ENCODE results near the gene UBAC2. TPM values are rescaled to one million over a fixed set of nuclear protein-coding genes. Genes with fewer than 3 reads are reported as not detected.

UBAC2 gene
- total and polyA plus RNA-seq, 2 donors (not counting 1 experiment from before 2014, with no cell fraction given) = 32.4 to 87.4 TPM

DNA sequence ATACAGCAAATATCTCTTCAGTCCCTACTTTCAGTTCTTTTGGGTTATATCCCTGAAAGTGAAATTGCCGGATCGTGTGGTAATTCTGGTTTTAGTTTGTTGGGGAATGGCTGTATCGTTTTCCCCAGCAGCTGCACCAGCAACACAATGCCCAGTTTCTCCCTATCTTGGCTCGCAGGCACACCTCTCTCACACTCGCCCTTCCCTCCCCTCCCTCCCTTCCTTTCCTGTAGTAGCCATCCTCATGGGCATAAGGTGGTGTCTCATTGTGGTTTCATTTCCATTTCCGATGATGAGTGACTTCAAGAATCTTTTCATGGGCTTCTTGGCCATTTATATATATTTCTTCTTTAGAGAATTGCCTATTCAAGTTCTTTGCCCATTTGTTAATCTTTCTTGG lies 66.2 kb downstream of the UBAC2 start:
- Histone ChIP-seq H3K27ac (ENCODE audit: insufficient read depth, low read length) (no peak overlapping the region), H3K4me1 (ENCODE audit: control insufficient read depth, extremely low read depth, insufficient read depth, low read length) (no peaks in the 10 kb centered on the region), H3K4me3 (replicated peaks in 1 of 4; ENCODE audit: control extremely low read depth in 1 of 4, insufficient read depth in 1 of 4, low read depth in 3 of 4, low read length in 4 of 4) (no peak overlapping the region), H4K20me1 (ENCODE audit: control insufficient read depth, extremely low read depth, insufficient read depth, low read length) (no peaks in the 10 kb centered on the region), H3K79me2 (ENCODE audit: control insufficient read depth, insufficient read depth, low read length) (no peaks in the 10 kb centered on the region), H3K27me3 (ENCODE audit: control insufficient read depth, insufficient read depth, low read length) (no peaks in the 10 kb centered on the region), H3K9me3 (ENCODE audit: control insufficient read depth, insufficient read depth, low read depth, low read length) (no peaks in the 10 kb centered on the region), H3K9ac (ENCODE audit: insufficient read depth, low read length) (no peak overlapping the region), H3K36me3 (ENCODE audit: control insufficient read depth, insufficient read depth, low read length) (no peaks in the 10 kb centered on the region), H2AFZ (ENCODE audit: low read length) (no peak overlapping the region), H3K4me2 (ENCODE audit: extremely low read depth, insufficient read depth, low read length) (no peak overlapping the region)
- no peak for DNase-seq (ENCODE audit: low read depth in 2 of 2)
- TF ChIP-seq, protein P1, sequence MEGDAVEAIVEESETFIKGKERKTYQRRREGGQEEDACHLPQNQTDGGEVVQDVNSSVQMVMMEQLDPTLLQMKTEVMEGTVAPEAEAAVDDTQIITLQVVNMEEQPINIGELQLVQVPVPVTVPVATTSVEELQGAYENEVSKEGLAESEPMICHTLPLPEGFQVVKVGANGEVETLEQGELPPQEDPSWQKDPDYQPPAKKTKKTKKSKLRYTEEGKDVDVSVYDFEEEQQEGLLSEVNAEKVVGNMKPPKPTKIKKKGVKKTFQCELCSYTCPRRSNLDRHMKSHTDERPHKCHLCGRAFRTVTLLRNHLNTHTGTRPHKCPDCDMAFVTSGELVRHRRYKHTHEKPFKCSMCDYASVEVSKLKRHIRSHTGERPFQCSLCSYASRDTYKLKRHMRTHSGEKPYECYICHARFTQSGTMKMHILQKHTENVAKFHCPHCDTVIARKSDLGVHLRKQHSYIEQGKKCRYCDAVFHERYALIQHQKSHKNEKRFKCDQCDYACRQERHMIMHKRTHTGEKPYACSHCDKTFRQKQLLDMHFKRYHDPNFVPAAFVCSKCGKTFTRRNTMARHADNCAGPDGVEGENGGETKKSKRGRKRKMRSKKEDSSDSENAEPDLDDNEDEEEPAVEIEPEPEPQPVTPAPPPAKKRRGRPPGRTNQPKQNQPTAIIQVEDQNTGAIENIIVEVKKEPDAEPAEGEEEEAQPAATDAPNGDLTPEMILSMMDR (conservative IDR thresholded peaks at IDR 0.05 in 1 of 2, IDR thresholded peaks at IDR 0.05 in 1 of 2; ENCODE audit: low read depth in 1 of 2, low read length in 2 of 2) = no peak
- TF ChIP-seq EZH2 (IDR thresholded peaks at IDR 0.05; ENCODE audit: low read length, missing control alignments) = no peak

DNA sequence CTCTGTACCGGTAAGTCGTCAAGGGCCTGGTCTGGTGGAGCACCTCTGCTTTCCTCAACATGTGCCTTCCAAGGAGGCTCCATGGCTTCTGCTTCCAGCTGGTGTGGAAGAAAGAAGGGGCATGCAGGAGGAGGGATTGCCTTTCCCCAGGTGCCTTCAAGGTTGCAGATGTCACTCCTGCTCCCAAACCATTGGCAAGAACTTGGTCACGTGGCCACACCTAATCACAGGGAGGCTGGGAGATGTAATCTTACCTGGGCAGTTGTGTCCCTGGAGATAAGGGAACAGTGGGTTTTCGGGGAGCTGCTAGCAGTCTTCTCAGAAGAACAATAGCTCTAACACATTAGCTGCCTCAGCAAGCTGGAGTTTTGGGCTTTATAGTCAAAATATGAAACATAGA lies 67.3 kb downstream of the UBAC2 start:
- Histone ChIP-seq H3K27ac (ENCODE audit: insufficient read depth, low read length) (no peak overlapping the region), H3K36me3 (ENCODE audit: control insufficient read depth, insufficient read depth, low read length) (no peaks in the 10 kb centered on the region), H2AFZ (ENCODE audit: low read length) (no peak overlapping the region), H3K27me3 (ENCODE audit: control insufficient read depth, insufficient read depth, low read length) (no peaks in the 10 kb centered on the region), H4K20me1 (ENCODE audit: control insufficient read depth, extremely low read depth, insufficient read depth, low read length) (no peaks in the 10 kb centered on the region), H3K4me3 (replicated peaks in 1 of 4; ENCODE audit: control extremely low read depth in 1 of 4, insufficient read depth in 1 of 4, low read depth in 3 of 4, low read length in 4 of 4) (no peak overlapping the region), H3K79me2 (ENCODE audit: control insufficient read depth, insufficient read depth, low read length) (no peaks in the 10 kb centered on the region), H3K4me1 (ENCODE audit: control insufficient read depth, extremely low read depth, insufficient read depth, low read length) (no peaks in the 10 kb centered on the region), H3K9ac (ENCODE audit: insufficient read depth, low read length) (no peak overlapping the region), H3K9me3 (ENCODE audit: control insufficient read depth, insufficient read depth, low read depth, low read length) (no peaks in the 10 kb centered on the region), H3K4me2 (ENCODE audit: extremely low read depth, insufficient read depth, low read length) (no peak overlapping the region)
- no peak for TF ChIP-seq EZH2 (IDR thresholded peaks at IDR 0.05; ENCODE audit: low read length, missing control alignments)
- TF ChIP-seq, protein P1 (conservative IDR thresholded peaks at IDR 0.05 in 1 of 2, IDR thresholded peaks at IDR 0.05 in 1 of 2; ENCODE audit: low read depth in 1 of 2, low read length in 2 of 2) = no peak
- no peak for DNase-seq (ENCODE audit: low read depth in 2 of 2)

DNA sequence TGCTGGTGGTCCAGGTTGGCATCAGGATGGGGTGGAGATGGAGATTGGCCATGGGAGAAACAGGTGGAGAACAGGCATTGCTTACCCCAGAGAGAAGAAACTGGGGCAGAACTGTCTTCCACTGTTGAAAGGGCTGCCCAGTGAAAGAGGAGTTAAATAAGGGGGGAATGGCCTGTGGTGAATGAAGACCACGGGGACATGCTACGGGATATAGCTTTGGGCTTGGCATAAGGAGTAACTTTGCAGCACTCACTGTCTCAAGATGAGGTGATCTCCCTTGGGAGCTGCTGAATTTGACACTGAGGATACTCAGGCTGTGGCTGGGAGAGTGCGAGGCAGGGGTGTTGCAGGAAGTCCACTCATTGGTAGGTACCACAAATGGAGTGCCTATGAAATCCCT lies 68.2 kb downstream of the UBAC2 start:
- Histone ChIP-seq H3K9me3 (ENCODE audit: control insufficient read depth, insufficient read depth, low read depth, low read length) (no peaks in the 10 kb centered on the region), H4K20me1 (ENCODE audit: control insufficient read depth, extremely low read depth, insufficient read depth, low read length) (no peaks in the 10 kb centered on the region), H3K27me3 (ENCODE audit: control insufficient read depth, insufficient read depth, low read length) (no peaks in the 10 kb centered on the region), H3K79me2 (ENCODE audit: control insufficient read depth, insufficient read depth, low read length) (no peaks in the 10 kb centered on the region), H3K4me3 (replicated peaks in 1 of 4; ENCODE audit: control extremely low read depth in 1 of 4, insufficient read depth in 1 of 4, low read depth in 3 of 4, low read length in 4 of 4) (no peak overlapping the region), H3K9ac (ENCODE audit: insufficient read depth, low read length) (no peak overlapping the region), H2AFZ (ENCODE audit: low read length) (no peak overlapping the region), H3K27ac (ENCODE audit: insufficient read depth, low read length) (no peak overlapping the region), H3K4me1 (ENCODE audit: control insufficient read depth, extremely low read depth, insufficient read depth, low read length) (no peaks in the 10 kb centered on the region), H3K4me2 (ENCODE audit: extremely low read depth, insufficient read depth, low read length) (no peak overlapping the region), H3K36me3 (ENCODE audit: control insufficient read depth, insufficient read depth, low read length) (no peaks in the 10 kb centered on the region)
- no peak for DNase-seq (ENCODE audit: low read depth in 2 of 2)
- TF ChIP-seq, protein P1 (conservative IDR thresholded peaks at IDR 0.05 in 1 of 2, IDR thresholded peaks at IDR 0.05 in 1 of 2; ENCODE audit: low read depth in 1 of 2, low read length in 2 of 2) = no peak
- no peak for TF ChIP-seq EZH2 (IDR thresholded peaks at IDR 0.05; ENCODE audit: low read length, missing control alignments)

Measured in fibroblast of lung (primary cell).